ENCODE results near the gene SUSD1.

SUSD1 gene

DNA sequence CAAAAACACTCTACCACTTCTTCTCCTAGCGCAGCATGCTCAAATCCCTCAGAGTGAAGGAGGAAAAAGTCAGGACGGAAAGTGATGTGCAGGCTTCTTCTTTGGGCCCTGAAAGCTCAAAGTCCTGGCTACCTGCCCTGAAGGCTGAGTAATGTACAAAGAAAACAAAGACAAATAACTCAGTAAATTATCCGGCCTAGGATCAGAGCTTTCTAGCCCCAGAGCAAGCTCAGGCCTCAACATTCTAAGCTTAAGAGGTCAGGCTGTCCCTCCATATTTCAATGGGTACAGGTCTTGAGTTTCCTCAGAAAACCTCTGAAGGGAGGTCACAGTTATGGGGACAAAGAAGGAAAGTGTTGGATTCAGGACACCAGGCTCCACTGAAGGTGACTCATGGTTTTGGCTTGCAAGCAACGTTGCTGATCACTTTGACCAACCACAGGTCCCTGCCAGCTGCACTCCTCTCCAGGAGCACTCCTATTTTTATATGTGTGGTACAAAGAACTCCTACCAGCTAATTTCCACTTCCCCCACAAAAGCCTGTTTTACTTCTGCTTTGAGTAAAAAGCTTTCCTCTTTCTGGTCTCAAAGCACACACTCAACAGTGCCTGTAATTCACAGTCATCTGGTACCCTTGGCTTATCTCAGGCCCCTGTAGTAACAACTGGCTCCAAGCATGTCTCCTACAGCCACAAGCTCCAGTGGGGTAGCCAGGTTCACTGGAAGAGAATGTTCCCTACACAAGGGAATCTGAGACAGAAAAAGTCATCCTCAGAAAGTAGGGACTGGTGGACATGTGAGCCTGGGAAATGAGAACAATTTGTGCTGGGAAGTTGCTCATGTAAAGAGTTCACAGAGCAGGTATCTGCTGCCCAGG, 162.8 kb downstream of the SUSD1 start:
- peak; percentile 89 for DNase-seq (ENCODE audit: low read depth)
- TF ChIP-seq, protein P1, sequence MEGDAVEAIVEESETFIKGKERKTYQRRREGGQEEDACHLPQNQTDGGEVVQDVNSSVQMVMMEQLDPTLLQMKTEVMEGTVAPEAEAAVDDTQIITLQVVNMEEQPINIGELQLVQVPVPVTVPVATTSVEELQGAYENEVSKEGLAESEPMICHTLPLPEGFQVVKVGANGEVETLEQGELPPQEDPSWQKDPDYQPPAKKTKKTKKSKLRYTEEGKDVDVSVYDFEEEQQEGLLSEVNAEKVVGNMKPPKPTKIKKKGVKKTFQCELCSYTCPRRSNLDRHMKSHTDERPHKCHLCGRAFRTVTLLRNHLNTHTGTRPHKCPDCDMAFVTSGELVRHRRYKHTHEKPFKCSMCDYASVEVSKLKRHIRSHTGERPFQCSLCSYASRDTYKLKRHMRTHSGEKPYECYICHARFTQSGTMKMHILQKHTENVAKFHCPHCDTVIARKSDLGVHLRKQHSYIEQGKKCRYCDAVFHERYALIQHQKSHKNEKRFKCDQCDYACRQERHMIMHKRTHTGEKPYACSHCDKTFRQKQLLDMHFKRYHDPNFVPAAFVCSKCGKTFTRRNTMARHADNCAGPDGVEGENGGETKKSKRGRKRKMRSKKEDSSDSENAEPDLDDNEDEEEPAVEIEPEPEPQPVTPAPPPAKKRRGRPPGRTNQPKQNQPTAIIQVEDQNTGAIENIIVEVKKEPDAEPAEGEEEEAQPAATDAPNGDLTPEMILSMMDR (IDR thresholded peaks at IDR 0.05; ENCODE audit: insufficient read depth, low read depth, low read length, missing control alignments): no peak
- H3K4me3 ChIP-seq (ENCODE audit: low read length): no peak overlapping the region

DNA sequence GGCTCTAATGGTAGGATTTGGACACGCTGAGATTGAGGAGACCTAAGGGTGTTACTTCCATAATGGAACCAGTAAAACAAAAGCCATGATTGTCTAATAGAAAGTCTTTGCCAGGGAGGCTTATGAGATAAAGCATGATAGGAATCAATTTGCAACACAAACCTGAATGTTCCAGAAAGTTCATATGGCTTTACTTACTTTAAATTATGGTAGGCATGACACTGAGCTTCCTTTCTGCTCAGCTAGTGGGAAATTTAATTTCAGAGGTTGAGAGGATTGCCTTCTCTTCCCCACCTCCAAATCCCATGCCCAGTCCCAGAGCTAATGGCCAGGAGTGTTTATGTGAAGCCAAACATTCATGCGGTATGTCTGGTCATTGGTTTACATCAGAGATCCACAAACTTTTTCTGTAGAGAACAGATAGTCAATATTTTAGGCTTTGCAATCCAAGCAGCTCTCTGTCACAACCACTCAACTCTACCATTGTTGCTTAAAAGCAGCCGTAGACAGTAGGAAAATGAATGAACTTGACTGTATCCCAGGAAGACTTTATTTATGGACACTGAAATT, 164.0 kb downstream of the SUSD1 start:
- H3K4me3 ChIP-seq (ENCODE audit: low read length): no peak overlapping the region
- no peak for DNase-seq (ENCODE audit: low read depth)
- TF ChIP-seq, protein P1 (IDR thresholded peaks at IDR 0.05; ENCODE audit: insufficient read depth, low read depth, low read length, missing control alignments): no peak

DNA sequence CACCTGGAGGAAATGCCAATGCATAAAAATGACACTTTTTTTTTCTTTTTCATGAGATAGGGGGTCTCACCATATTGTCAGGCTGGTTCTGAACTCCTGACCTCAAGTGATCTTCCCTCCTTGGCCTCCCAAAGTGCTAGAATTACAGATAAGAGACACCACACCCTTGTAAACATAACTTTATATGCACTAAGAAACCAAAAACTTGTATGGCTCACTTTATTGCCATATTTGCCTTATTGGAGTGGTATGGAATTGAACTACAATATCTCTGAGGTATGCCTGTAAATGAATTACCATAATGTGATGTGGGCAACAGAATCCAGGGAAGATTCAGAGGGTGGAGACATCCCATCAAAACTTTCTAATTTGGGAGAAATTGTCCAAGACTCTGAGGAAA, 164.6 kb downstream of the SUSD1 start:
- TF ChIP-seq, protein P1 (IDR thresholded peaks at IDR 0.05; ENCODE audit: insufficient read depth, low read depth, low read length, missing control alignments): no peak
- no peak overlapping the region for H3K4me3 ChIP-seq (ENCODE audit: low read length)
- DNase-seq (ENCODE audit: low read depth): no peak

DNA sequence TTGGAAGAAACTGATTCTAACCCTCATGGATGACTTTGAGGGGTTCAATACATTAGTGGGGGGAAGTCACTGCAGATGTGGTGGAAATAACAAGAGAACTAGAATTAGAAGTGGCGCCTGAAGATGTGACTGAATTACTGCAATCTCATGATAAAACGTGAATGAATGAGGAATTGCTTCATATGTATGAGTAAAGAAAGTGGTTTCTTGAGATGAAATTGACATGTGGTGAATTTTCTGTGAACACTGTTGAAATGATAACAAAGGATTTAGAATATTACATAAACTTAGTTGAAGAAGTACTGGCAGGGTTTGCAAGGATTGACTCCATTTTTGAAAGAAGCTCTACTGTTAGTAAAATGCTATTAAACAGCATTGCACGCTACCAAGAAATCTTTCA, 165.4 kb downstream of the SUSD1 start:
- peak; percentile 32 for DNase-seq (ENCODE audit: low read depth)
- no peak overlapping the region for H3K4me3 ChIP-seq (ENCODE audit: low read length)
- TF ChIP-seq, protein P1 (IDR thresholded peaks at IDR 0.05; ENCODE audit: insufficient read depth, low read depth, low read length, missing control alignments): no peak

DNA sequence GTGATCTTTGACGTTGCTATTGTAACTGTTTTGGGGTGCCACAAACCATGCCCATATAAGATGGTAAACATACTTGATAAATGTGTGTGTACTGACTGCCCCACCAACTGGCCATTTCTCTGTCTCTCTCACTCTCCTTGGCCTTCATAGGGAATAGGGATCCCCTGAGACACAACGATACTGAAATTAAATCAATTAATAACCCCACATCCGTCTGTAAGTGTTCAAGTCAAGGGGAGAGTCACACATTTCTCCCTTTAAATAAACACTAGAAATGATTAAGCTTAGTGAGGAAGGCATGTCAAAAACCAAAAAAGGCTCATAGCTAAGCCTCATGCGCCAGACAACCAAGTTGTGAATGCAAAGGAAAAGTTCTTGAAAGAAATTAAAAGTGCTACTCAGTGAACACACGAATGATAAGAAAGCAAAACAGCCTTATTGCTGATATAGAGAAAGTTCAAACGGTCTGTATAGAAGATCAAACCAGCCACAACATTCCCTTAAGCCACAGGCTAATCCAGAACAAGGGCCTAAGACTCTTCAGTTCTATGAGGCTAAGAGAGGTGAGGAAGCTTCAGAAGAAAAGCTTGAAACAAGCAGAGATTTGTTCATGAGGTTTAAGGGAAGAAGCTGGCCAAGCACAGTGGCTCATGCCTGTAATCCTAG, 167.4 kb downstream of the SUSD1 start:
- TF ChIP-seq, protein P1 (IDR thresholded peaks at IDR 0.05; ENCODE audit: insufficient read depth, low read depth, low read length, missing control alignments): no peak
- H3K4me3 ChIP-seq (ENCODE audit: low read length): no peak overlapping the region
- DNase-seq (ENCODE audit: low read depth): no peak

DNA sequence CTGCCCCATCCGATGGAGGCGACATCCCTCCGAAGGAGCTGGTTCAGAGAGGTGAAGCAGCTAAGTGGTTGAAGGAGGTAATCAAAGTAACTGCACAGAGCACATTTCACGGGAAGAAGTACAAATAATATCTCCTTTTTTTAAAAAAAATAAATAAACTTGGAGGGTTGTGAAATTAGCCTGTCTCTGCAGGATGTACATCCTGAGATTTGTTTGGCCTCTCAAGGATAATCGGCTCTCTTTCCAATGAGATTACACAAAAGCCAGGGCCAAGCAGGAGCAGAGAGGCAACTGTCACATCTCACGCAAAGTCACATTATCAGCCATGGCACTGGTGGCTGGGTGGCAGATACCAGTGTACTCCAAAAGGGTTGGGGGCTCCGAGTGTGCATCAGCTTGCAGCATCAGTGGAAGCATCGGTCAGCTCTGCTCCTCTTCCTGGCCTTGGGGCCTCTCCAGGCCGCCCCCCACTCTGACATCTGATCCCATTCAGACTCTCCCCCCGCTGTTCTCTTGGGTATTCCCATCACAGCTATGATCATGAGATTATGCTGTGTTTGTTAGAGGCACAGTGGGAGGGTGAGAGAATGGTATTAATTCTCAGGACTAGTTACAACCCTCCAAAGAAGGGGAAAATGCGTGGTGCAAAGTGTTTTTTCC, 168.6 kb downstream of the SUSD1 start:
- no peak for DNase-seq (ENCODE audit: low read depth)
- no peak overlapping the region for H3K4me3 ChIP-seq (ENCODE audit: low read length)
- TF ChIP-seq, protein P1 (IDR thresholded peaks at IDR 0.05; ENCODE audit: insufficient read depth, low read depth, low read length, missing control alignments): no peak

Data from epithelial cell of esophagus (primary cell).